SW 1271 (cell line): Measurements from ENCODE around the gene MITF.
"Not testable (repeated sequence)": the region's sequence is repeated elsewhere in the genome, so short reads cannot be mapped to it uniquely, and the experiment has no call there.

Source experiments
- DNase-seq, 2 experiments: peaks; one replicate each; lab custom pipeline; 2025; lab: John Stamatoyannopoulos, UW

Gene MITF

GRCh38 chr3:69872783-69873378, 133.6 kb downstream of the MITF start:
- DNase-seq = no peak

- DNase-seq = no peak
Observed at GRCh38 chr3:69876073-69876472, 136.8 kb downstream of the MITF start.

- no peak for DNase-seq
Observed at GRCh38 chr3:69878254-69878653, 139.0 kb downstream of the MITF start.

GRCh38 chr3:69879051-69879450, 139.8 kb downstream of the MITF start:
- no peak for DNase-seq

GRCh38 chr3:69880069-69880640, 140.9 kb downstream of the MITF start:
- DNase-seq = no peak

GRCh38 chr3:69881051-69881450, 141.8 kb downstream of the MITF start:
- no peak for DNase-seq

GRCh38 chr3:69881756-69882428, 142.6 kb downstream of the MITF start:
- no peak for DNase-seq

GRCh38 chr3:69882560-69882959, 143.3 kb downstream of the MITF start:
- DNase-seq = no peak

- DNase-seq = no peak
Observed at GRCh38 chr3:69888040-69888942, 149.0 kb downstream of the MITF start.

GRCh38 chr3:69888943-69889315, 149.7 kb downstream of the MITF start:
- no peak for DNase-seq

- no peak for DNase-seq
Observed at GRCh38 chr3:69890084-69890483, 150.8 kb downstream of the MITF start.

GRCh38 chr3:69890691-69891090, 151.4 kb downstream of the MITF start:
- DNase-seq = no peak

- DNase-seq = no peak
Observed at GRCh38 chr3:69892706-69893105, 153.4 kb downstream of the MITF start.

- DNase-seq = no peak
Observed at GRCh38 chr3:69893274-69893673, 154.0 kb downstream of the MITF start.

- no peak for DNase-seq
Observed at GRCh38 chr3:69896095-69896494, 156.8 kb downstream of the MITF start.

- DNase-seq = no peak
Observed at GRCh38 chr3:69900331-69900730, 161.1 kb downstream of the MITF start.

GRCh38 chr3:69901802-69902201, 162.5 kb downstream of the MITF start:
- DNase-seq = no peak

GRCh38 chr3:69902386-69902785, 163.1 kb downstream of the MITF start:
- DNase-seq = no peak

- DNase-seq = no peak
Observed at GRCh38 chr3:69906351-69906966, 167.2 kb downstream of the MITF start.

- no peak for DNase-seq
Observed at GRCh38 chr3:69907554-69907953, 168.3 kb downstream of the MITF start.

- not testable (repeated sequence) for DNase-seq
Observed at GRCh38 chr3:69909859-69910258, 170.6 kb downstream of the MITF start.

- DNase-seq = no peak
Observed at GRCh38 chr3:69913422-69913821, 174.2 kb downstream of the MITF start.
